SK-N-SH (cell line): Measurements from ENCODE around the gene CRYBB3. TPM values are rescaled to one million over a fixed set of nuclear protein-coding genes. Genes with fewer than 3 reads are reported as not detected.
"Not testable (repeated sequence)": the region's sequence is repeated elsewhere in the genome, so short reads cannot be mapped to it uniquely, and the experiment has no call there.

ENCODE experiments used
- CTCF ChIA-PET: fragments of 300-600, 350-600 bp; formaldehyde crosslinking; extraction: SDS; loops from one replicate; lab custom pipeline; 2021; lab: Yijun Ruan, JAX
- POLR2A ChIA-PET: fragments of 350-600 bp; sonication (Branson Sonifier 250); formaldehyde crosslinking; extraction: SDS; loops from one replicate; lab custom pipeline; 2020; ENCODE audit warnings: antibody characterized with exemption, inconsistent platforms; lab: Yijun Ruan, JAX
- DNase-seq: peaks from one replicate; pipeline ENCODE4 v3.0.0; 2012
- H2AFZ ChIP-seq: fragments of 200-600 bp; sonication (generic); 2 replicates; pipeline ENCODE4 v1.8.1; 2016; ENCODE audit warnings: antibody characterized with exemption, mild to moderate bottlenecking, low read depth
- H3F3A ChIP-seq: fragments of 200-600 bp; sonication (generic); replicated peaks from 2 replicates; pipeline ENCODE3; 2016; ENCODE audit warnings: antibody characterized with exemption, mild to moderate bottlenecking; ENCODE audit not compliant: insufficient read depth
- H3K27ac ChIP-seq, 2 experiments: fragments of 200-500 bp in 1 of 2; fragments of 200-600 bp in 1 of 2; sonication (Bioruptor generic) in 1 of 2; sonication (generic), shearing (Covaris generic) in 1 of 2; 2 replicates each; pipeline versions ENCODE4 v1.5.1 to v1.6.1; 2014 to 2016; ENCODE audit warnings: low read depth in 2 of 2, inconsistent platforms in 1 of 2, low read length in 1 of 2, mild to moderate bottlenecking in 1 of 2, mixed read lengths in 1 of 2
- H3K27me3 ChIP-seq: fragments of 200-600 bp; sonication (generic), shearing (Covaris generic); 2 replicates; pipeline ENCODE4 v1.6.1; 2016; ENCODE audit warnings: mixed run types; ENCODE audit not compliant: insufficient read depth
- H3K36me3 ChIP-seq, 2 experiments: fragments of 200-500 bp in 1 of 2; fragments of 200-600 bp in 1 of 2; sonication (Bioruptor generic) in 1 of 2; sonication (generic) in 1 of 2; replicated peaks in 1 of 2; 2 replicates each; pipeline versions ENCODE3 to v1.5.1; 2014 to 2016; ENCODE audit warnings: low read length in 1 of 2, mild to moderate bottlenecking in 1 of 2; ENCODE audit not compliant: insufficient read depth in 2 of 2, control insufficient read depth in 1 of 2
- H3K4me1 ChIP-seq, 2 experiments: fragments of 200-500 bp in 1 of 2; fragments of 200-600 bp in 1 of 2; sonication (Bioruptor generic) in 1 of 2; sonication (generic), shearing (Covaris generic) in 1 of 2; 2 replicates each; pipeline versions ENCODE4 v1.5.1 to v1.6.1; 2014 to 2016; ENCODE audit warnings: low read depth in 1 of 2, low read length in 1 of 2, mixed run types in 1 of 2; ENCODE audit not compliant: insufficient read depth in 2 of 2, control insufficient read depth in 1 of 2
- H3K4me2 ChIP-seq: fragments of 200-600 bp; sonication (generic), shearing (Covaris generic); 2 replicates; pipeline ENCODE4 v1.6.1; 2017; ENCODE audit warnings: mixed run types
- H3K4me3 ChIP-seq, 2 experiments: fragments of 200-500 bp in 1 of 2; fragments of 200-600 bp in 1 of 2; sonication (Bioruptor generic) in 1 of 2; sonication (generic), shearing (Covaris generic) in 1 of 2; 2 replicates each; pipeline versions ENCODE4 v1.5.1 to v1.8.1; 2014 to 2016; ENCODE audit warnings: low read depth in 2 of 2, inconsistent platforms in 1 of 2, low read length in 1 of 2, mild to moderate bottlenecking in 1 of 2, mixed read lengths in 1 of 2, moderate library complexity in 1 of 2
- H3K79me2 ChIP-seq: fragments of 200-600 bp; sonication (generic); 2 replicates; pipeline ENCODE4 v1.8.1; 2017; ENCODE audit warnings: mild to moderate bottlenecking; ENCODE audit not compliant: insufficient read depth
- H3K9ac ChIP-seq: fragments of 200-600 bp; sonication (generic); 2 replicates; pipeline ENCODE4 v1.6.1; 2017; ENCODE audit warnings: mixed run types
- H3K9me2 ChIP-seq: fragments of 200-600 bp; sonication (generic); 2 replicates; pipeline ENCODE4 v1.6.1; 2017; ENCODE audit warnings: mixed run types
- H3K9me3 ChIP-seq: fragments of 200-600 bp; sonication (generic); 2 replicates; pipeline ENCODE4 v1.6.1; 2017; ENCODE audit warnings: mixed run types, mild to moderate bottlenecking, moderate library complexity
- H4K20me1 ChIP-seq: fragments of 200-600 bp; sonication (generic); 2 replicates; pipeline ENCODE4 v1.6.1; 2017; ENCODE audit warnings: mild to moderate bottlenecking, mixed run types; ENCODE audit not compliant: insufficient read depth
- EP300 ChIP-seq, 2 experiments: IDR thresholded peaks; 2 replicates each; pipeline versions ENCODE4 v1.4.0 to v1.6.1; 2012; ENCODE audit warnings: borderline replicate concordance in 1 of 2, low read depth in 1 of 2, low read length in 1 of 2
- FOSL2 ChIP-seq: IDR thresholded peaks from 2 replicates; pipeline ENCODE4 v1.4.0; 2012; ENCODE audit warnings: low read depth, mild to moderate bottlenecking, moderate library complexity, borderline replicate concordance
- FOXJ3 ChIP-seq: sonication (generic); formaldehyde crosslinking; IDR thresholded peaks from 2 replicates; pipeline ENCODE4 v1.5.1; 2020; ENCODE audit warnings: mild to moderate bottlenecking, missing genetic modification reagents
- IRF3 ChIP-seq: fragments of 150-350 bp; IDR thresholded peaks from 2 replicates; pipeline ENCODE4 v1.6.1; 2016; ENCODE audit warnings: mild to moderate bottlenecking, low read depth, low read length
- MAX ChIP-seq: IDR thresholded peaks from 2 replicates; pipeline ENCODE4 v1.4.0; 2012; ENCODE audit warnings: low read depth
- POLR2AphosphoS5 ChIP-seq: IDR thresholded peaks from 2 replicates; pipeline ENCODE4 v1.6.1; 2012; ENCODE audit warnings: low read depth, low read length
- REST ChIP-seq: IDR thresholded peaks from 2 replicates; pipeline ENCODE4 v1.6.1; 2012; ENCODE audit warnings: mild to moderate bottlenecking, low read depth, low read length, moderate library complexity
- RXRA ChIP-seq: IDR thresholded peaks from 2 replicates; pipeline ENCODE4 v1.4.0; 2012; ENCODE audit warnings: low read depth, mild to moderate bottlenecking, borderline replicate concordance
- SMC3 ChIP-seq: IDR thresholded peaks from 2 replicates; pipeline ENCODE4 v1.6.1; 2012; ENCODE audit warnings: low read depth, low read length, improper control_type of control experiment
- TAF1 ChIP-seq: IDR thresholded peaks from 2 replicates; pipeline ENCODE4 v1.6.1; 2012; ENCODE audit warnings: low read depth, mild to moderate bottlenecking, low read length, moderate library complexity, borderline replicate concordance
- USF2 ChIP-seq: fragments of 150-350 bp; IDR thresholded peaks from 2 replicates; pipeline ENCODE4 v1.6.1; 2017; ENCODE audit warnings: antibody characterized with exemption, low read length, low read depth, borderline replicate concordance
- YY1 ChIP-seq: IDR thresholded peaks from 2 replicates; pipeline ENCODE4 v1.4.0; 2012; ENCODE audit warnings: low read depth, mild to moderate bottlenecking
- WGBS: methylation state at CpG from one replicate; pipeline ENCODE4 v1.1.6; 2017; ENCODE audit warnings: low lambda C conversion rate; 5-methylcytosine and 5-hydroxymethylcytosine counted together
- polyA plus RNA-seq, 3 experiments: library from polyadenylated mRNA; depleted of rRNA; stranded (reverse); fragments of >200 nt; gene quantifications; 2 replicates each; pipeline ENCODE4 v1.2.3, GENCODE V29; 2012
- TF ChIP-seq, protein P1 (sequence below): IDR thresholded peaks from 2 replicates; pipeline ENCODE4 v1.4.0; 2012; ENCODE audit warnings: low read depth, borderline replicate concordance

CRYBB3 gene
- polyA plus RNA-seq, 1 of the 3 experiments (the other 2 are of a cell fraction): 0.35 TPM

DNA sequence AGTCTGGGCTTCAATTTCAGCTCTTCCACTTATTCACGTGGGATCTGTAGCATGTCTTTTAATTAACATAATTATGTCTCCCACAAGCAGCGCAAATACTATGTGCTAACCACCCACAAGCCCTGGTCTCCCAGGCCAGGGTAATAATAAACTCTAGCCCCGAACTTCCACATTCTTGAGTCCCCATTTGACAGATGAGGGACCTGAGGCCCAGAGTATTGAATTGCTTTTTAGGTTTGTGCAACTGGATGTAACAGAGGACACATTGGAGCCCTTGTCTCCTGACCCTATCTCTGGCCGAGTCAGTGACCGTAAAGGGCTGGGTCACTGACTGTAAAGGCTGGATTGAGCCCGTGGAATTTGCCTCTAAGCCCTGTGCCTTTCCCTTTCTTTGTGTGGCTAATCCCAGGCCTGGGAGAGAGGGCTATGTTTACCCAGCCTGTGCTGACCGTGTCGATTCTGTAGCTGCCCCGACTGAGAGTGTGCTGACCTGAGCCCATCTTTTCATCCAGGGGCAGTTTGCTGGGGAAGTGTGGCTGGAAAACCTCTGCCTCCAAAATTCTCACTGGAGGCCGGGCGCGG is 23.7 kb downstream of the CRYBB3 start:
- H2AFZ ChIP-seq: no peak overlapping the region
- no peaks in the 10 kb centered on the region for H3K9me2 ChIP-seq
- H3K27me3 ChIP-seq: no peaks in the 10 kb centered on the region; the same call in 1 of the 2 replicates
- ChIA-PET POLR2A (no interaction called here), CTCF (interaction anchor here (1.3 to 4.7 kb wide), 3 partner anchors 21 to 549 kb away, joined by 3 to 24 read pairs (median 9); no protein-coding TSS in a partner anchor)
- TF ChIP-seq POLR2AphosphoS5 (no peak), FOSL2 (no peak), YY1 (no peak), MAX (no peak)
- WGBS: 60% methylated on average over 9 of the region's 12 CpGs
- no peaks in the 10 kb centered on the region for H3F3A ChIP-seq
- no peaks in the 10 kb centered on the region for H4K20me1 ChIP-seq
- H3K79me2 ChIP-seq: no peaks in the 10 kb centered on the region
- no peaks in the 10 kb centered on the region for H3K36me3 ChIP-seq
- no peaks in the 10 kb centered on the region for H3K9me3 ChIP-seq
- H3K4me2 ChIP-seq: no peak overlapping the region
- no peak overlapping the region for H3K9ac ChIP-seq
- H3K27ac ChIP-seq: no peak overlapping the region
- peaks cover 0 to 10% of the 10 kb centered on the region in 2 experiments; a peak in 1 of 4 replicates for H3K4me1 ChIP-seq
- no peak for DNase-seq
- H3K4me3 ChIP-seq: no peak overlapping the region

GRCh38 chr22:25228822-25229221 is 29.2 kb downstream of the CRYBB3 start:
- Histone ChIP-seq H3K27me3 (no peaks in the 10 kb centered on the region; the same call in 1 of the 2 replicates), H3K79me2 (no peaks in the 10 kb centered on the region), H2AFZ (no peak overlapping the region), H4K20me1 (no peaks in the 10 kb centered on the region), H3K27ac (no peak overlapping the region), H3K9ac (no peak overlapping the region), H3K4me3 (no peak overlapping the region), H3K9me2 (no peaks in the 10 kb centered on the region), H3K36me3 (no peaks in the 10 kb centered on the region), H3K9me3 (no peaks in the 10 kb centered on the region), H3K4me2 (no peak overlapping the region), H3K4me1 (no peaks in the 10 kb centered on the region), H3F3A (no peaks in the 10 kb centered on the region)
- no peak for TF ChIP-seq EP300 (IDR thresholded peaks at IDR 0.05; ENCODE audit: borderline replicate concordance in 1 of 2, low read depth in 1 of 2, low read length in 1 of 2)
- no peak for TF ChIP-seq SMC3
- TF ChIP-seq FOXJ3: no peak
- TF ChIP-seq USF2: no peak
- TF ChIP-seq, protein P1, sequence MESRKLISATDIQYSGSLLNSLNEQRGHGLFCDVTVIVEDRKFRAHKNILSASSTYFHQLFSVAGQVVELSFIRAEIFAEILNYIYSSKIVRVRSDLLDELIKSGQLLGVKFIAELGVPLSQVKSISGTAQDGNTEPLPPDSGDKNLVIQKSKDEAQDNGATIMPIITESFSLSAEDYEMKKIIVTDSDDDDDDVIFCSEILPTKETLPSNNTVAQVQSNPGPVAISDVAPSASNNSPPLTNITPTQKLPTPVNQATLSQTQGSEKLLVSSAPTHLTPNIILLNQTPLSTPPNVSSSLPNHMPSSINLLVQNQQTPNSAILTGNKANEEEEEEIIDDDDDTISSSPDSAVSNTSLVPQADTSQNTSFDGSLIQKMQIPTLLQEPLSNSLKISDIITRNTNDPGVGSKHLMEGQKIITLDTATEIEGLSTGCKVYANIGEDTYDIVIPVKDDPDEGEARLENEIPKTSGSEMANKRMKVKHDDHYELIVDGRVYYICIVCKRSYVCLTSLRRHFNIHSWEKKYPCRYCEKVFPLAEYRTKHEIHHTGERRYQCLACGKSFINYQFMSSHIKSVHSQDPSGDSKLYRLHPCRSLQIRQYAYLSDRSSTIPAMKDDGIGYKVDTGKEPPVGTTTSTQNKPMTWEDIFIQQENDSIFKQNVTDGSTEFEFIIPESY: no peak
- no peak for TF ChIP-seq YY1
- no peak for TF ChIP-seq FOSL2
- no peak for TF ChIP-seq REST
- no peak for TF ChIP-seq RXRA
- no peak for TF ChIP-seq IRF3
- TF ChIP-seq TAF1: no peak
- ChIA-PET POLR2A (no interaction called here), CTCF (no interaction called here)
- WGBS: 91% methylated on average over 13 of the region's 13 CpGs
- DNase-seq: no peak

DNA sequence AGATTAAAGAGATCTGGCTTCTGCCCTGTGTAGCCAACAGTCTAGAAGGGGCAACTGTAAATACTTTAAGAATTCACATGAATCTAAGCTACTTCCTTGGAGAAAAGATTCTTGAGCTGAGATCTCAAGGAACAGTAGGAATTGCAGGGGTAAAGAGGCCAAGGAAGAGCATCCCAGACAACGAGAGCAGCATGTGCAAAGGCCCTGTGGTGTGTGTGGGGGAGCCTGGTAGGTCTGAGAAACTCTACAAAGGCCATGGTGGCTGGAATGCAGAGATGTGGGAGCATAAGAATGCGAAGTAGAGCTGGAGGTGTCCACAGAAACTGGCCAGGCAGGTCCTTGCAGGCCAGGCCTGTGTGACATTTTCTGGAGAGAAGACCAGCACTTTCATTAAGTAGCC is 31.1 kb downstream of the CRYBB3 start:
- H3K9me3 ChIP-seq, H3K9ac ChIP-seq, H3K79me2 ChIP-seq, H3K36me3 ChIP-seq, H3F3A ChIP-seq, H4K20me1 ChIP-seq, H3K9me2 ChIP-seq, H3K27me3 ChIP-seq, POLR2A ChIA-PET, DNase-seq, H2AFZ ChIP-seq, H3K27ac ChIP-seq, H3K4me1 ChIP-seq, H3K4me2 ChIP-seq, H3K4me3 ChIP-seq: not testable (repeated sequence)
- CTCF ChIA-PET: interaction anchor here (0.8 to 1.2 kb wide), 2 partner anchors 29 to 470 kb away, joined by 3 to 4 read pairs; no protein-coding TSS in a partner anchor
- WGBS: 22% methylated on average over 2 of the region's 2 CpGs
